HG03460 (cell line): Measurements from ENCODE around the gene KLK2.

ENCODE experiments used
- ATAC-seq: cut with Tn5 transposase; IDR thresholded peaks from one replicate; pipeline ENCODE4 v1.9.1; 2021; ENCODE audit not compliant: unreplicated experiment

Gene KLK2

GRCh38 chr19:50873056-50873455, at the start of gene KLK2:
KLK2 (plus strand) TSS chr19:50873439; CDS start chr19:50873474, 35 bp downstream.
- ATAC-seq: no peak

- no peak for ATAC-seq
Measured at GRCh38 chr19:50826492-50827240, 46.6 kb upstream of the KLK2 start.

- no peak for ATAC-seq
Measured at GRCh38 chr19:50827476-50827875, 45.8 kb upstream of the KLK2 start.

GRCh38 chr19:50829801-50830200, 43.4 kb upstream of the KLK2 start:
- no peak for ATAC-seq

- ATAC-seq: no peak
Measured at GRCh38 chr19:50830266-50831025, 42.8 kb upstream of the KLK2 start.

- ATAC-seq: no peak
Measured at GRCh38 chr19:50831026-50831396, 42.2 kb upstream of the KLK2 start.

- no peak for ATAC-seq
Measured at GRCh38 chr19:50832666-50833065, 40.6 kb upstream of the KLK2 start.

GRCh38 chr19:50833117-50833801, 40.0 kb upstream of the KLK2 start, which contains the start of gene KLK15:
KLK15 (minus strand) TSS chr19:50833574; CDS start chr19:50831492, 2,082 bp downstream.
- ATAC-seq: no peak

- ATAC-seq: no peak
Measured at GRCh38 chr19:50833802-50834167, 39.5 kb upstream of the KLK2 start.

- no peak for ATAC-seq
Measured at GRCh38 chr19:50835103-50835784, 38.0 kb upstream of the KLK2 start.

- ATAC-seq: no peak
Measured at GRCh38 chr19:50835785-50836542, 37.3 kb upstream of the KLK2 start.

- no peak for ATAC-seq
Measured at GRCh38 chr19:50836543-50837195, 36.6 kb upstream of the KLK2 start.

- no peak for ATAC-seq
Measured at GRCh38 chr19:50837300-50837699, 35.9 kb upstream of the KLK2 start.

- ATAC-seq: no peak
Measured at GRCh38 chr19:50838239-50838638, 35.0 kb upstream of the KLK2 start.

GRCh38 chr19:50839712-50840655, 33.3 kb upstream of the KLK2 start:
- no peak for ATAC-seq

GRCh38 chr19:50842130-50842529, 31.1 kb upstream of the KLK2 start:
- ATAC-seq: no peak

GRCh38 chr19:50843205-50843604, 30.0 kb upstream of the KLK2 start:
- ATAC-seq: no peak

GRCh38 chr19:50843701-50844221, 29.5 kb upstream of the KLK2 start:
- no peak for ATAC-seq
